GM18511 (cell line): Measurements from ENCODE around the gene DAB2IP.

ENCODE experiments used
- ATAC-seq: cut with Tn5 transposase; IDR thresholded peaks from one replicate; pipeline ENCODE4 v1.9.1; 2021; ENCODE audit warnings: mild to moderate bottlenecking, moderate library complexity; ENCODE audit not compliant: unreplicated experiment

Gene DAB2IP

DNA sequence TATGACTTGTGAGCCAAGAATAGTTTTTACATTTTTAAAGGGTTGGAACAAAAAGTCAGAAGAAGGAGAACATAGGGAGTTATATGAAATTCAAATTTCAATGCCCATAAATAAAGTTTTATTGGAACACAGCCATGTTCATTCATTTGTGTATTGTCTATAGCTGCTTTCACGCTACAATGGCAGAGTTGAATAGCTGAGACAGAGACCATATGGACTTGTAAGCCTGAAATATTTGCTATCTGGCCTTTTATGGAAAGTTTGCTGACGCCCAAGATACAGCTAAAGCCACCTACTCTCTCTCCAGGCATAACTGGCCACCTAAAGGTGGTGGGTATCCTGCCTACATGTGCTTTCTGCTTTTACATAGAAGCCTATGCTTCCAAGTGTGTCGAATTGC is 10.9 kb downstream of the DAB2IP start:
- ATAC-seq = no peak

DNA sequence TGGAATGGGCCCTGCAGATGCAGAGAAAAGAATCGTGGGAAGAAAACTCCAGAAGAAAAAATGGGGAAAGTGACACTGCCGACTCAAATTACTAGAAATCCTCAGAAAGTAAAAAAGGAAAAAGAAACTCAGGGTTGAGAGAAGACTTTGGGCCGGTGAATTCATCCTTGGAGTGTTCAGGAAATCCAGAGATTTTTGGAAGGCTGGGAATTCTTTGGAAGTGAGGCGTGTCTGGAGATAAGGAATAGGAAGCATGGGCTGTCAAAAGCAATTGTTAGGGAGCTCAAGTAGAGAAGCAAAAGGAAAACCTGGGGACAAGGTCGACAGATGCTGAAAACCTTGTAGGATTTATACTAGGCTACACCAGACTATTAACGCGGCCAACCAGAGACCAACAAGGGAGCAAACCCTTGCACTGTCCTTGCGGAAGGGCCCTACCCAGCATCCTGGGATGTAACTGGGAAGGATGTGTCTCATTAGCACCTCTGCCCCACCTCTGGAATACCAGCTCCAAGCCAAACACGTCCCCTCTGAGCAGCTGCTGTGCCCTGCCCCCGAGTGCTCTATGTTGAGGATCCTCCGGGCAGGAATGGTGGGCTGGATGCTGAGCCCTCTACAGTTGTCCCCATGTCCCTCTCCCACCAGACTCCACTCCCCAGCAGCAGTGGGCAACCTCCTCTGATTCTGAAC is 11.6 kb downstream of the DAB2IP start:
- no peak for ATAC-seq

DNA sequence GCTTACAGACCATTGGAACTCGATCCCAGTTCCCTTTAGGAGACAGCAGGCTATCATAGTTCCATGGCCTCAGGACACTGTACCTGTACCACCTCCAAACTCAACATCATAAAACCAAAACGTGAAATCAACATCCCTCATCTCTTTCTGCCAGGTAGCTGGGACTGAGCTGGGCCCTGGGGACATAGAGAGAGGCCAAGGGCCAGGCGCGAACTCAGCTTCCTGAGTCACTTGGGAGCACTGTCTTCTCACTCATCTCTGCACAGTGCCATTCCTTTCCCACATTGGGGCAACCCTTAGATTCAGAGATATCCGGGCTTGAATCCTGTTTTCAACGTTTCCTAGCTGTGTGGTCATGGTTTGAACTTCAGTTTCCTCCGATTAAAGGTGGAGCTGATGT is 12.2 kb downstream of the DAB2IP start:
- ATAC-seq = no peak

DNA sequence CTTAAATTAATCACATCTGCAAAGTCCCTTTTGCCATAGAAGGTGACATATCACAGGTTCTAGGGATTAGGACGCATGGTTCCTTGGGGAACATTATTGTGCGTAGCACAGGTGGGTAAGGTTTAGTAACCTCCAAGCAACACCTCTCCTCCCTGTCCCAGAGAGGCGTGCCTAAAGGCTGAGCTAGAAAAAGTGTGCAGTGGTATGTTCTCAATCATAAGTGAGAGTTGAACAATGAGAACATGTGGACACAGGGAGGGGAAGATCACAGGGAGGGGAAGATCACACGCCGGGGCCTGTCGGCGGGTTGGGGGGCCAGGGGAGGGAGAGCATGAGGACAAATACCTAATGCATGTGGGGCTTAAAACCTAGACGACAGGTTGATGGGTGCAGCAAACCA is 14.9 kb downstream of the DAB2IP start:
- ATAC-seq = no peak

DNA sequence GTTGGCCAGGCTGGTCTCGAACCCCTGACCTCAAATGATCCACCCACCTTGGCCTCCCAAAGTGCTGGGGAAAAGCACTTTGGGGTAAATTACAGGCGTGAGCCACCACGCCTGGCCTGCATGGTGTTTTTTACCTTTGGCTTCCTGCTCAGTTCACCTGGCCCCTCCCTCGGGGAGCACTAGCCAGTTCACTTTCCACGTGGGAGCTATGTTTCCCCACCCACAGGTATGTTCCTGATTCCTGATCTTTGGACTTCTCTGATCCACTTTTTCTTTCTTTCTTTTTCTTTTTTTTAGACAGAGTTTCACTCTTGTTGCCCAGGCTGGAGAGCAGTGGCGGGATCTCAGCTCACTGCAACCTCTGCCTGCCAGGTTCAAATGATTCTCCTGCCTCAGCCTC is 15.8 kb downstream of the DAB2IP start:
- no peak for ATAC-seq

DNA sequence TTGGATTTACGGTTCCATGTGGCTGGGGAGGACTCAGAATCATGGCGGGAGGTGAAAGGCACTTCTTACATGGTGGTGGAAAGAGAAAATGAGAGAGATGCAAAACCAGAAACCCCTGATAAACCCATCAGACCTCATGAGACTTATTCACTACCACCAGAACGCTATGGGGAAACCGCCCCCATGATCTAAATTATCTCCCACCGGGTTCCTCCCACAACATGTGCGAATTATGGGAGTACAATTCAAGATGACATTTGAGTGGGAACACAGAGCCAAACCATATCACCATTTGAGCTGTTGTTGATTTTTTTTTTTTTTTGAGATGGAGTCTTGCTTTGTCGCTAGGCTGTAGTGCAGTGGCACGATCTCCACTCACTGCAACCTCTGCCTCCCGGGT is 16.5 kb downstream of the DAB2IP start:
- ATAC-seq = no peak

DNA sequence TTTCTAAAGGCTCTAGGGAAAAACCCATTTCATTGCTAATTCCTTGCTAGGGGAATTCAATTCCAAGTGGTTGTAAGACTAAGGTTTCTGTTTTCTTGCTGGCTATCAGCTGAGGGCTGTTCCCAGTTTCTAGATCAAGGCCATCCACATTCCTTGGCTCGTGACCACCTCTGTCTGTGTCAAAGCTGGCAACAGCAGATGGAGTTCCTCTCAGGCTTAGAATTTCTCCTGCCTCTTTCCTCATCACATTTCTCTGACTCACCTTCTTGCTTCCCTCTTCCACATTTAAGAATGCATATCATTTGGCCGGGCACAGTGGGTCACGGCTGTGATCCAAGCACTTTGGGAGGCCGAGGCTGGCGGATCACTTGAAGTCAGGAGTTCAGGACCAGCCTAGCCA is 19.0 kb downstream of the DAB2IP start:
- ATAC-seq = no peak

DNA sequence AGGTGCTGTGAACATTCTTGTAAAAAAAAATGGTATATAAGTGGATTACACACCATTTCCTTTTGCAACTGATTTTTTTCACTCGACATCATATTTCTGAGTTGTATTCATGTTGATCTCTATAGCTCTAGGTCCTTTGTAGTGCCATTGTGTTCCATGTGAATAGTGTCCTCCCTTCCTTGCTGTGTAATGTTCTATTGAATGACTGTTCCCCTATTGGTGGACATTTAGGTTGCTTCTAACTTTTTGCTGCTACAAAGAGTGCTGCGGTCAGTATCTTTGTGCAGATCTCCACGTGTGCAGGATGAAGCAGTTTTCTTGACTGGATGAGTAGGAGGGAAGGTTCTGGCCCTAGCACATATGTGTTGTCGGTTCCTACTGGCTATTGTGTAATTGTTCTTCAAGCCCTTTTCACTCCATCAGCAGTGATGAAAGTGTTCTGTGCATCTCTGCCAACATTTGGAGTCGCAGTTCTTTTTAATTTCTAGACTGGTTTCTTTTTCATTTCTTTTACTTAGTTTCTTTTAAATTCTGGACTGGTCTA is 20.2 kb downstream of the DAB2IP start:
- no peak for ATAC-seq

DNA sequence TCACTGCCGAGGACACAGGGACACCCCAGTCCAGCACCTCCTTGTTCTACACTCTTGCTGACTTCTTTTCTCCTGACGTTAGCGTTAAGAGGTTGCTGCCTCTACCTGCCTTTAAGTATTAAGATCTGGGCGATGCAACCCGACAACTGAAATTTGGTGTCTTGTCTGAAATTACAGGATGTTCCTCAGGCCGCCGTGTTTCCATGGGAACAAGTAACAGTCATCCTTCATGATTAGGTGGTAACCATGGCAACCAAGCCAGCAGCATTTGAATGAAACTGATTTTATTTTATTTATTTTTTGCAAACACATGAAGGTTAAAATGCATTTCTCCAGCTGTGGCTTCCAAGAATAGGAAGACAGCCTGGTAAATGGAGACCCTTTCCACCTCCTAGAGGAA is 20.8 kb downstream of the DAB2IP start:
- no peak for ATAC-seq

DNA sequence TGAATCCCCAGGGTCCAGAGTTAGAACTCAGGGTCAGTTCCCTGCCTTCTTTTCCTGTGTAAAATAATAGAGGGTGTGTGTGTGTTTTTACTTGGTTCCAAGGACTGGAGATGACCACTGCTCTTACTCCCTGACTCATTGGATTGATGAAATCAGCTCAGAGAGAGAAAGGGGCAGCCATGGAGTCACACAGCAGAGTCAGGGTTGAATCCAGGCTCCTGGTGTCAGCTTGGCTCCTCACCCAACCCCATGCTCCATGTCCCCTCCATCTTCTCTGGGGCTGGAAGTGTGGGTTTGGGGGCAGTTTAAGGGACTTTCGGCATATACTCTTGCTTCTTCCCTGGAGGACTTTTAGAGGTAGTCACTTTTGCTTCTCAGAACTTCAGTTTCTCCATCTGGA is 21.6 kb downstream of the DAB2IP start:
- no peak for ATAC-seq

DNA sequence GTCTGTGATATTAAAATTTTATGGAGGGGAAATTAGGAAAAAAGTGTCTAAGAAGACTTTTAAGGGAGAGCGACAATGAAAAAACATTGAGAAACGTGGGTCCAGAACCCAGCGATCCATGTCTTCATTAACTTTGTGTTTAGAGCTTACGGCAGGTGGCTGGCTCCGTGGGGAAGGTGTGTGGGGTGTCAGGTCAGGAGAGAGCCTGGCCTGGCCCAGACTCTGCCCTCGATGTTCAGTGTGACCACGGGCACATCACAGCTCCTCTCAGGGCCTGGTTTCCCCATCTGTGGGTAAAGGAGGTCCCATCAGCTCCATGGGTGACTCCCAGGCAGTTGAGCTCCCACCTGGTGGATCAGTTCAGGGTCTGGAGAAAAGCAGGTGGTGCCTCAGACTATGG is 22.1 kb downstream of the DAB2IP start:
- ATAC-seq = no peak

DNA sequence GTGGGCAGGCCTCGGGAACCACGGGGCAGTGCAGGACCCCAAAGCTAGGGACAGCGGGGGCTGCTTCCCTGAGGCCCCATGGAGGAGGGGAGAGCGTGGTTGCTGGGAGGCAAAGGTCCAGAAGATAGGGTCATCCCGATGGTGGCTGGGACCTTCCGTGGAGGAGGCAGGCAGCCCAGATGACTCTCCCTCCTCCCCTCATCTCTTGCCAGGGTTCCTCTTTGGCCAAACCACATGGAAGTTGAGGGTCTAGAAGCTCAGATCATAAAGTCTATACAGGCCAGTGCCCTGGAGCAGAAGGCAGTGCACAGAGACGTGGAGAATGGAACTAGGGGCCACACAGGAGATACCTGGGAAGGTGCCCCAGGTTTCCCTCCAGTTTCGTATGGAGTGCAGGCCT is 22.6 kb downstream of the DAB2IP start:
- no peak for ATAC-seq

DNA sequence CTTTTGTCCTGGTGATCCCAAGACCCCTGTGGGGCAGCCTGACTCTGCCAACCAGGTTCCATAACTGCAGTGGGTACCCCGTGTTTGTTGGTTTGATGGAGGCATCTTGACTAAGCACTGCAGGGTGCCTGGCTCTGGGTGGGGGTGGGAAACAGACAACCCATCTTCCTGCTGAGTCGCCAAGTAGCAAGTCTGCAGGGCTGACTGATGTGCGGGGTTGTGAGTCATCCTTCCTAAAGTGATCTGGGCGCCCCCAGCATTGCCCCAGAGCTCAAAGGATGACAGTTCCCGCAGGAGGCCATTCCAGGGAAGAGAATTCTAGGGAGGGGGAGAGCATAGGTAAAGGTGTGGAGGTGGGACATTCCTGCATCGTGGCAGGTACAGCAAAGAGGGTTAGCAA is 23.5 kb downstream of the DAB2IP start:
- ATAC-seq = no peak

DNA sequence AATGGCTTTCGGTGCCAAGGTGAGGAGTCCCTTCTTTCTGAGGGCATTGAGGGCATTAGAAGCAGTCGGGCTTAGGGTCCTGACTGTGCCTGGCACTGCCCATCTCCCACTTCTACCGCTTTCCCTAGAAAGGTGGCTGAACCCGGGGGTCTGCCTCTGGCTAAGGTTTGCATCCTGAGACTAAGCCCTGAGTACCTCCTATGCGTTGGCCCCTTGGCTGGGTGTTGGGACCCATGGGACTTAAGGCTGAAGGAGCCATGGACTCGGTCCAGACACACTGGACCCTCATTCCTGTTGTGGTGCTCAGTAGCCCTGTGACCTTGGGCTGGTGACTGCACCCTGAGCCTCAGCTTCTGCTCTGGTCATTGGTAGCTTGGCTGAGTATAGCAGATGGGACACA is 23.9 kb downstream of the DAB2IP start:
- no peak for ATAC-seq

DNA sequence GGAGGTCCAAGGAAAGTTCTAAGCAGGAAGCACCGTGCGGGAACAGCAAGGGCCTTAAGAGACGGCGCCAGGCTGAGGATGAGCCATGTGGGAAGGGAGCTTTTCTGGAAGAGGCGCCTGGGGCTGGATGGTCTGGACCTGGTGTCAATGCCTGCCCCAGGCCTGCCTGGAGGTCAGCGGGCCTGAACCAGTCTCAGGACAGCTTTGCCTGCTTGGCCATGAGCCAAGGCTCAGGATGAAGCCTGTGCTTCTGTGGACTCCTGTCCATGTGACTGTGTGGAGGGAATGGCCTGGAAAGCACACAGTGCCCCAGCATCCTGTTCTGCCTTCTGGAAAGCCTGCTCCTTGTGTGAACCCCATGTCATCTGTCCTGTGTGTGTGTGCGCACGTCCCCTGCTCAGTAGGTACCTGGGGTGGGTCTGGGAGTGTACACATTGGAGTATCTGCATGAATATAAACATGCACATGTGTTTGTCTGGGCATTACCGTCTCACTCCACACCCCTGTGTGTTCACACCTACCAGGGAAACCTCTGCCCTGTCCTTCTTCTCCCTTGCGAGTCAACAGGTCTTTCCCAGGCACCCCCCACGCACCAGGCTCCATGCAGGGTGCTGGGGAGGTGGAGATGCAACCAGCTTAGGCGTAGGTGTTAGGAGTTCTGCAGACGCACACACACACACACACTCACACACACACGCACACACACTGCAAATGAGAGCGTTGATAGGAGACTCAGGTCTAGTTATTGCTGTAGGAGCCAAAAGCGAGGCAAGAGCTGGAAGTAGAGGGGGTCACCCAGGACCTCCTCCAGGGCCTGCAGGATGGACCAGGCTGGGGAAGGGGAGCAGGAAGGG is 24.8 kb downstream of the DAB2IP start:
- no peak for ATAC-seq

DNA sequence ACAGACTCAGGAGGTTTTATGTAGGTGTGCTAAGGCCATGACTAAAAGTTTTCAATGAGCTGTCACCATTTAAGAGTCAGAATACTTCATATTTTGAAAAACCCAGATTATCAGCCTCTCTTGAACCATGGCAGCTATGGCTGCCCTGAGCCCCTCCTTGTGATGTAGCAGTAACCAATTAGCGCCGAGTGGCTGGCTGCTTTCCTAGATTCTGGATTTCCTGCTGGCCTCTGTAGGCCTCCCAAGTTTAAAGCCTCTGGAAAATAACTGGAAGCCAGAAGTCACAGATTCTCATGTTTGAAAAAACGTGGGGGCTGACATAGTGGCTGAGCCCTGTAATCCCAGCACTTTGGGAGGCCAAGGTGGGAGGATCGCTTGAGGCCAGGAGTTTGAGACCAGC is 25.5 kb downstream of the DAB2IP start:
- no peak for ATAC-seq

DNA sequence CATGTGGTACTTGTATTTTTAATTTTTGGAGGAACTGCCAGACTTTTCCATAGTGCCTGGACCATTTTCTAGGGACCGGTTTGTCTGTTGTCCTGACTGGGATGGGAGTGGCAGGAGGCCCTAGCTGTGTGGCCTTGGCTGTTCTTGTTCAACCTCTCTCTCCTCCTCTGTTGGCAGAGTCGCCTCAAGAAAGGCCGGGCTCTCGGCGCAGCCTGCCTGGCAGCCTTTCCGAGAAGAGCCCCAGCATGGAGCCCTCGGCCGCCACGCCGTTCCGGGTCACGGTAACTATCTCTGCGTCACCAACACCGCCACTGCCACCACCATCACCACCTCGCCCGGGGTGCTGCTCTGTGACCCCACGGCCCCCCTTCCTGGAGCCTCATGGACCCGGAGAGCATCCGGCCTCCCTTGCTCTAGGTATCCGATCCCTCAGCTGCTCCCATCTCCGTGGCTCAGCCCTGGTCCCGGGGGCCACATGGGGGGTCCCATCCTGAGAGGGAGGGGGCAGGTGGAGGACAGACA is 27.1 kb downstream of the DAB2IP start:
- ATAC-seq = no peak

DNA sequence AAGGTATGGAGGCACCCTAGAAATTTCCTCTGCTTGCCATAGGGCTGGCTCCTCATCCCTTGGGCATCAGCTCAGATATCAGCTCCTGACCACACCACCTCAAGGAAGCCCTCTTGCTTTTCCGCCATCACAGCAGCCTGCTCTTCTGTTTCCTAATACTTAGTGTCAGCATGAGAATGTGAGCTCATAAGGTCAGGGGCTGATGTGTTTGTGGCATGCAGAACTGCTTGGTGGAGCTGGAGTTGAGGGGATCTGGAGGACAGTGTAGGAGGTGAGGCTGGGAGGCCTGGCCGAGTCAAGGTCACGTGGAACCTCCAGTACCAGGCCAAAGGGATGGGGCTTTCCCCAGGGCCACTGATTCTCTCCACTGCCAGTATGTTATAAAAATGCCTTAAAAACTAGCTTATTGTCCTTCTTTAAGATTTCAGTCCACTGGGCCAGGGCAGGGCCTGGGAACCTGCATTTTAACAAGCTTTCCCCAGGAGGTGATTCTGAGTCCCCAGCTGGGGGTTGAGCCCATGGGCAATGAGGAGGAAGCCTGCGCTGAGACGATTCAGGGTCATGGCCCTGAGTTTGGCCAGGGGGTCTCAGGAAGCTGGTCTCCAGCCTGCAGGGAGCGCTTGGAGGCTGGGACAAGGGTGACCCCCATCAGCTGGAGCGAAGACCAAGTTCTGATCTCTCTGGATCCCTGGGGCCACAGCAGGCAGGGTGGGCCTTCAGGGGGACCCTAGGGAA is 28.6 kb downstream of the DAB2IP start:
- ATAC-seq = no peak

DNA sequence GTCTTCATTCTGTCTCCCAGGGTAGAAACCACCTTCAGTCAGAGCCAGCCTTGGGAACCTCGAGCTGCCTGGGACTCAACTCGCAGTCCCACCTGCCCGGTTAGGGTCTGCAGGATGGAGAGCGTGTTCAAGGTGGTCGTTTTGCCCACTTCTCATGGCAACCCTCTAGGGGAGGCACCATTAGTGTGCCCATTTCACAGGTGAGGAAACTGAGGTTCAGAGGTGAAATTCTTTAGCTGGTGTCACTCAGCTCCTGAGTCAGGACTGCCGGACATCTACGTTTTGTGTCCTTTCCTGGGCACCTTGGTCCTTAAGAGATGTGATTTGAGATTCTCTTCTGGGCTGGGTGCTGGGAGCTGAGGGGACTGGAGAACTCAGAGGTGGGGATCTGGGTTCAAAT is 30.0 kb downstream of the DAB2IP start:
- no peak for ATAC-seq

DNA sequence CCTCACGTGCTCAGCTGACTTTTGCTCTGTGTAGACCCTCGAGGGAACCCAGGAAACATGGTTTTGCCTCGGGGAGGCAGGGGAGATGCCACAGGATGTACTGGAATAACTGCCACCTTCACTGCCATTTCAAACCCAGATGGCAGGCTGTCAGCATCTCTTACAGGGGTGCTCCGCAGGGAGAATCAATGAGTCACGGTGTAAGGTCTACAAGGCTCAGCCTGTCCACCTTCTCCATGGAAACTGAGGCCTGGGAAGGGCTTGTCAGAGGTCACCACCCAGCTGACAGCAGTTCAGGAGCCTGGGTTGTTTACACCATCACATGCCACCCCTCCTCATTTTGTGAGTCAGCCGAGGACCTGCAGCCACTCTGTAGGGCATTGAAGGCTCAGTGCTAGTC is 30.8 kb downstream of the DAB2IP start:
- no peak for ATAC-seq

DNA sequence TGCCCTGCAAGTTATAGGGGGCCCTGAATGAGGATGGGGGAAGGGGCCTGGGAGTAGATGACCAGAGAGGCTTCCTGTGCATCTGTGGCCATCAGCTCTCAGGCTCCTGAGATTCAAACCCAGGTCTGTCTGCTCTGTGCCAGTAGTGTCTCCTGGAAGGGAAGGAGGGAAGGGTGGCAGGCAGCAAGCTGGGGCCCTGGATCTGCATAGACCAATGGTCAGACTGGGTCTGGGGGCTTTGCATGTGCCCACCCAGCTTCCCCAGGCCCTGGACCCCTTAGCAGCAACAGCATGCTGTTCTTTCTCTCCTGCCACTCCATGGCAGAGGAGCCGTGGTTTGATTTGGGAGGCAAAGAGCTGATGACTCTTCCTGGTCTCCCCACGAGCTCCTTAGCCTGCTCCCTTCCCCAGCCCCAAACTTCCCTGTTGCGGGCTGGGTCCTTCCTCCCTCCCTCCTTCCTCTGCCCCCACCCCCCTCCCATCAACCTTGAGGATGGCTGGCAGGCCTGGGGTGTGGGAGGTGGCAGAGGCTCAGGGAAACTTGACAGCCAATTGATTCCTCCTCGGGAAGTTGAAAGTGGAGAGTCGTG is 31.6 kb downstream of the DAB2IP start:
- no peak for ATAC-seq
